Measurements from ENCODE around the gene ITM2A.

GRCh38 chrX:79367907-79368306 is 773 bp upstream of the ITM2A start:
- TF ChIP-seq TAF1 (IDR thresholded peaks at IDR 0.05; ENCODE audit: borderline replicate concordance, insufficient read depth, low read length) (no peak), POLR2AphosphoS5 (IDR thresholded peaks at IDR 0.05; ENCODE audit: low read depth, low read length) (no peak)

Measured in PFSK-1 (cell line).